ENCODE measurements around the gene CRTAC1.

CRTAC1 gene

DNA sequence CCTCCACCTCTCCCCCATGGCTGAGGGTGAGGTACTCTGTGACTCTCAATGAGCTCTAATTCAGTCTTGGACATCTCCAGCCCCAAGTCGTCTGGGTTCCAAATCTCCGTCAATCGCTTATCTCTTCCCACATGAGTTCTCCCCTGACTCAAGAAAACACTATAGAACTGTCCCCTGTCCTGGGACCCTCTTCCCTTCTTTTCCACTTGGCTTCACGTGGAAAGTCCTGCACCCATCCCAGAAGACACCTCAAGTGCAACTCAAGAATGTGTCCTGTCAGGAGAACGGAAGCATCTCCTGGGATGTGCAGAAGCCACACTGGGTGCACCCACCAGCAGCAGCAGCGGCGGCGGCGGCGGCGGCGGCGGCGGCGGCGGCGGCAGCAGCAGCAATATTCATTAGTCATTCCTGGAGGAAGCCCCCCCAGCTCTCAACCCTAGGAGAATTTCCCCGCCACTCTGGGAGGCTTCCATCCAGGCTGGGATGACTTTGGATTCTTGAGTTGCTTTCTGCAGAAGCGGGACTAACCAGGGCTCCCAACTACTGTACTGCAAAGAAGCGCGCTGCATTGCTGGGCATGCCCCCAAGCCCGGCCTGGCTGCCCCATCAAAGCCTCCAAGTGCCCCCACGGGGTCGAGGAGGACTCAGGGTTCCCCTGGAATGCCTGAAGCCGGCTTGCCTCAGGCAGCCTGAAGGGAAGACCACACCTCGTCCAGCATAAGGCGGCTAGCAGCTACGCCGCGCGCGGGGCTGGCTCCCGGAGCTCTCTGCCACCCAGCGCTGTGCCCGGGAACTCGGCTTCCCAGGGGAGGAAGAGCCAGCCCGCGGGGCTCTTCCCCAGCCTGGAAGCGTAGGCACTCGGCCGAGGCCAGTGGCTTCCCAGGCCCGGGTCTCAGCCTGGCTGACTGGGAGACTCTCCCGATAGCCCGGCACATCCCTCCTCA is 1.0 kb downstream of the CRTAC1 start:
- no peak for DNase-seq (ENCODE audit: low read depth)

GRCh38 chr10:98028168-98028770 is 2.2 kb downstream of the CRTAC1 start:
- peak; percentile 16 for DNase-seq (ENCODE audit: low read depth)

DNA sequence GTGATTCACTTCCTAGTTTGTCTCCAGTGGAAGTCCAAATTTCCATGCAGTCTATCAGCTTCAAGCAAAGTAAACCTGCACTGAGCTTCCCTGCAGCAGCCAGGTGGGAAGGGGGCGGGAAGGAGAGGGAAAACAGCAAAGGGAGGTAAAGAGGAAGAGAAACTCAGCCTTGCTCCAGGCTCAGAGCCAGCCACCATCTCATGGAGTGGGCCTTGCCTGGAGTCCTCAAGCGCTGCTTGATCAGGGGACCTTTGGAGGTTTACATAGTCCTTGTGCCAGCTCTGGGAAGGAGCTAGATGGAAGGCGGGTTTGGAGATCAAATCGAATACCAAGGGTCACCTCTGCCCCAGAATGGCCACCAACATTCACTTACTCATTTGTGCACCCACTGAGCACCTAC is 7.4 kb downstream of the CRTAC1 start:
- DNase-seq (ENCODE audit: low read depth), result no peak

- DNase-seq (ENCODE audit: low read depth), result no peak
Measured at GRCh38 chr10:98020784-98021183, 9.6 kb downstream of the CRTAC1 start.

DNA sequence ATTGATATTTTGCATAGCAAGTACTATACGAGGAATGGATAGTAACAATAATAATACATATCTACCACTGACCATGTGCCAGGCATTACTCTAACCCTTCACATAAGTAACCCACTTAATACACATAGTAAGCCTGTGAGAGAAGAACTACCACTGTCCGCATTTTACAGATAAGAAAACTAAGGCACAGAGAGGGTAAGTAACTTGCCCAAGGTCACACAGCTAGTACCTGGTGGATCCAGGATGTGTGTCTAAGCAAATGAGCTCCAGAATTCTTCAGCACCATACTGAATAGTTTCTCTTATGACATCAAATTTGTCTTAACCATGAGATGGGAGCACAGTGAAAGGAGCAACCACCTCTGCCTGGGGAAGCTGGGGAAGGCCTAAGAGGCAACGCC is 10.2 kb downstream of the CRTAC1 start:
- no peak for DNase-seq (ENCODE audit: low read depth)

DNA sequence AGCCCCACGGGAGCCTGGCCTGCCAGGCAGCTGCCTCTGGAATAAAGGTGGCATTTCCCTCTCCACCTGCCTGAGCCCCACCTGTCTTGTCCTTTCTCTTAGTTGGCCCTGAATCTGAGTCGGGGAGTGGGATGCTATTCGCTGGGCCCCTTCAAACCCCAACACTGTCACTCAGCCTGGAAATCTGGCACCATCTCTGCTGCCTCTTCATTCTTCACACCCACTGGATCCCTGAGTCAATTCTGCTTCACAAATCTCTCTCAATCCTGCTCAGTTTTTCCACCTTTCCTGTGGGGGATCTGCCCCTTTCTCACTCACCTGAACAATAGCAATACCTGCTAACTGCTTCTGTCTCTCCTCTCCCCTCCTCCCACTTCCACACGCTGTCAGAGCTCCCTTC is 10.6 kb downstream of the CRTAC1 start:
- no peak for DNase-seq (ENCODE audit: low read depth)

GRCh38 chr10:98016772-98017475 is 13.5 kb downstream of the CRTAC1 start:
- DNase-seq (ENCODE audit: low read depth), result no peak

DNA sequence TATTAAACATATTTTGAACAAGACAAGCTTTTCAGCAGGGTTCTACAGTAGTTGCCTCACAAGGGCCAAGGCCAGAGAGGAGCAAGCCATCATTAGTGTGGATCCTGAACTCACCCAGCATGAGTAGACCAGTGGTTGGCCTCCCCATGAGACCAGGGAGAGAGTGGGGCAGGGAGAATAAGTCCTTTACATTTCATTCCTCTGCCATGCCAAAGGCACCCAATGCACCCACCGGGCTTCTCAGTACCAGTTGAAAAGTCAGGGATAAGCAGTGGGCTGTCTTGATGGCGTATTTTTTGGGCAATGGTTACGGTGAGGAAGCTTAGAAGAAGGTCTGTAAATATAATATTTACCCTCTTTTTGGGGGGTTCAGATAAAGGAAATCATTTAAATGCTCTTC is 16.6 kb downstream of the CRTAC1 start:
- DNase-seq (ENCODE audit: low read depth), result no peak

- DNase-seq (ENCODE audit: low read depth), result no peak
Measured at GRCh38 chr10:98013122-98013521, 17.3 kb downstream of the CRTAC1 start.

- no peak for DNase-seq (ENCODE audit: low read depth)
Measured at GRCh38 chr10:98012644-98013043, 17.8 kb downstream of the CRTAC1 start.

GRCh38 chr10:98010939-98011685 is 19.3 kb downstream of the CRTAC1 start:
- no peak for DNase-seq (ENCODE audit: low read depth)

- no peak for DNase-seq (ENCODE audit: low read depth)
Measured at GRCh38 chr10:98006266-98006665, 24.2 kb downstream of the CRTAC1 start.

GRCh38 chr10:98001736-98002135 is 28.7 kb downstream of the CRTAC1 start:
- no peak for DNase-seq (ENCODE audit: low read depth)

- DNase-seq (ENCODE audit: low read depth), result no peak
Measured at GRCh38 chr10:98000346-98000745, 30.1 kb downstream of the CRTAC1 start.

GRCh38 chr10:97999923-98000248 is 30.5 kb downstream of the CRTAC1 start:
- no peak for DNase-seq (ENCODE audit: low read depth)

GRCh38 chr10:97999066-97999922 is 31.1 kb downstream of the CRTAC1 start:
- DNase-seq (ENCODE audit: low read depth), result no peak

GRCh38 chr10:97991871-97992270 is 38.5 kb downstream of the CRTAC1 start:
- DNase-seq (ENCODE audit: low read depth), result no peak

GRCh38 chr10:97981816-97982215 is 48.6 kb downstream of the CRTAC1 start:
- no peak for DNase-seq (ENCODE audit: low read depth)

GRCh38 chr10:97977673-97978072 is 52.7 kb downstream of the CRTAC1 start:
- no peak for DNase-seq (ENCODE audit: low read depth)

DNA sequence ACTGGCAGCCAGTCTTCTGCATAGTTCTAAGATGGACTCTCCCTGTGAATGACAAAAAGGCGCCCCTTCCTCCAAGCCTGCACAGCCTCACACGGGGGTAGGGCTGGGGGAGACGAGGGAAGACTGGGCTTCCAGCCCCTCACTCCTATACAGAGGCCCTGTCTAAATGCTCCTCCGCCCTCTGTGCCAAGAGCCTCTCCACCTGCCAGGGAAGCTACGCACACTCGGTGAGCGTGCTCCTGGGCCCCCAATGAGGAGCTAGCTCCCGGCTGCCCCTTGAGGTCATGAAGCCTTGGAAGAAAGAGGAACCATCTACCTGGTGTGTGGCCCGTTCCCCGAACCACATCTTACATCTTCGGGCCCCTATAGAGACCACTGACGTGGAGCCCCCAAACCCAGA is 54.8 kb downstream of the CRTAC1 start:
- DNase-seq (ENCODE audit: low read depth), result no peak

Data from stimulated activated CD8-positive, alpha-beta memory T cell treated with anti-CD3 and anti-CD28 coated beads, Interleukin-12 subunit alpha, Interleukin-12 subunit beta, amount 100 ng/mL, for 4 hours (primary cell).